ENCODE data around the gene CSRP3.
A peak's percentile ranks its signal among the peaks of the same experiment; 100 is the strongest.

Gene CSRP3

GRCh38 chr11:19225581-19225980 lies 23.8 kb upstream of the CSRP3 start:
- DNase-seq (ENCODE audit: low read depth), result no peak
- H3K4me3 ChIP-seq (ENCODE audit: low read length), result no peak overlapping the region
- no peak for TF ChIP-seq CTCF (conservative IDR thresholded peaks at IDR 0.05; ENCODE audit: low read depth, low read length)

GRCh38 chr11:19225123-19225522 lies 23.3 kb upstream of the CSRP3 start:
- no peak for TF ChIP-seq CTCF (conservative IDR thresholded peaks at IDR 0.05; ENCODE audit: low read depth, low read length)
- H3K4me3 ChIP-seq (ENCODE audit: low read length), result no peak overlapping the region
- DNase-seq (ENCODE audit: low read depth), result no peak

GRCh38 chr11:19220903-19221724 lies 19.3 kb upstream of the CSRP3 start:
- no peak overlapping the region for H3K4me3 ChIP-seq (ENCODE audit: low read length)
- TF ChIP-seq CTCF (conservative IDR thresholded peaks at IDR 0.05; ENCODE audit: low read depth, low read length), result no peak
- peak; percentile 63 for DNase-seq (ENCODE audit: low read depth)

GRCh38 chr11:19218786-19219460 lies 17.1 kb upstream of the CSRP3 start:
- TF ChIP-seq CTCF (conservative IDR thresholded peaks at IDR 0.05; ENCODE audit: low read depth, low read length), result no peak

GRCh38 chr11:19218216-19218615 lies 16.4 kb upstream of the CSRP3 start:
- DNase-seq (ENCODE audit: low read depth), result no peak
- TF ChIP-seq CTCF (conservative IDR thresholded peaks at IDR 0.05; ENCODE audit: low read depth, low read length), result no peak
- H3K4me3 ChIP-seq (ENCODE audit: low read length), result no peak overlapping the region

More at GRCh38 chr11:19218786-19219460, 17.1 kb upstream of the CSRP3 start:
- DNase-seq (ENCODE audit: low read depth), result no peak
- no peak overlapping the region for H3K4me3 ChIP-seq (ENCODE audit: low read length)

GRCh38 chr11:19216709-19217374 lies 15.1 kb upstream of the CSRP3 start:
- no peak for DNase-seq (ENCODE audit: low read depth)
- TF ChIP-seq CTCF (conservative IDR thresholded peaks at IDR 0.05; ENCODE audit: low read depth, low read length), result no peak
- H3K4me3 ChIP-seq (ENCODE audit: low read length), result no peak overlapping the region
